ENCODE data around the gene CHRNG.

DNA sequence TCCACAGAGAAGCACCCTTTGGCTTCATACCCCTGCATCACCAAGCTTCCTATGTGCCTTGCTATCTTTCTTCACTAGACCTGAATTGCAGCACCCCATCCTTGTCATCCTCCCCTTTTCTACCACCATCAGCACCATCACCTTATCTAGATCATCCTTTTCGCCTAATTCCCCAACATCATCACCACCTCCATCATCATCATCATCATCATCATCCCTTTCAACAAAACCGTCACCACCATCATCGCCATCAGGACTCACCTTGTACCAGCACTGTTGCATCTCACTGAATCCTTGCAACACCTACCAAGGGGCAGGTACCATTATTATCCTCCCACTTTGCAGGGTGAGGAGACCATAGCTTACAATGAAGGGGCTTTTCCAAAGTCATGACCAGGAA lies 41.0 kb upstream of the CHRNG start:
- TF ChIP-seq TAF1 (IDR thresholded peaks at IDR 0.05; ENCODE audit: low read depth, low read length) (no peak), POLR2A (IDR thresholded peaks at IDR 0.05; ENCODE audit: low read depth, low read length) (no peak), POLR2AphosphoS5 (IDR thresholded peaks at IDR 0.05; ENCODE audit: low read depth, low read length) (no peak), PAX5 (IDR thresholded peaks at IDR 0.05; ENCODE audit: insufficient read depth, low read length, severe bottlenecking) (no peak), SPI1 (IDR thresholded peaks at IDR 0.05; ENCODE audit: low read depth, low read length) (no peak), POU2F2 (IDR thresholded peaks at IDR 0.05; ENCODE audit: low read depth, low read length) (no peak)
